Measurements from ENCODE around the gene MAJIN. TPM values are rescaled to one million over a fixed set of nuclear protein-coding genes. Genes with fewer than 3 reads are reported as not detected.

MAJIN gene
- total and polyA plus RNA-seq, 10 of the 15 experiments (the other 5 are each of a cell fraction or from before 2014, with no cell fraction given), result 0.10 TPM; not detected in 9

DNA sequence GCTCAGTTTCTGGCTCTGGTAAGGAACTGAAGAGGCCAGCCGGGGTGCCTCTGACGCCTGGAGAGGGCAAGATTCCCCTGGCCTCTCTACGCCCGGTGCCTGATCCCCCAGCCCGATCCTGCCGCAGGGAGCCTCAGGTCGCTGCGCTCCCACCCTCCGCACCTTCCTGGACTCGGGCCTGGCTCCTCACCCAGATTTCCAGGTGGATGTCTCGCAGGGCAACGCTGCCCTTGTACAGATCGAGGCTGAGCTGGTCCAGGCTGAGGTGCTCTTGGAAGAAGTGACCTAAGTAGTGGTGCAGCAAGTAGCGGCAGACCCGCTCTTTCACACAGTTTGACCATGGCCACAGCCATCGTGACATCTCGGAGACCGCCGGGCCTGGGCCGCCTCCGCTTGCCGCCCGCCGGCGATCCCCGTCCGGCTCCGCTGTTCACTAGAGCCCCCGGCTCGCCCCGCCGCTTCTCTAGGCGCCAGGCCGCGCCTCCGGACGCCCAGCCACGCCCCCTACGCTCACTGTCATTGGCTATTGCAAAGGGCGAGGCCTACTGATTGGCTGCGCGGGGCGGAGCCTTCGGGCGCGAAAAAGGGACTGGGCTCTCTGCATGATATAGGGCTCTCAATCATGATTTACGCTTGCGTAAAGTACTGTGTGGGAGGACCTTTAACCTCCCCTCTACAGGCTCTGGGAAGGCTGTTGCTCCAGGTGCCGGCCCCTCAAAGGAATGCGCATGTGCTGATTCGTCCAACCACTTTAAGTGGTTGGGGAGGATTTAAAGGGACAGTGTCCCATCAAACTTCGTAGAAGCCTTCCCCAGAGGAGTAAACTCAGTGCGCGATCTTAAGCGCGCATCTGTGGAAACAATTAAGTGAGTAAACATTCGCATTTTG, 54.9 kb downstream of the MAJIN start, which contains the start of gene ATG2A (continued):
- TF ChIP-seq, protein P1, sequence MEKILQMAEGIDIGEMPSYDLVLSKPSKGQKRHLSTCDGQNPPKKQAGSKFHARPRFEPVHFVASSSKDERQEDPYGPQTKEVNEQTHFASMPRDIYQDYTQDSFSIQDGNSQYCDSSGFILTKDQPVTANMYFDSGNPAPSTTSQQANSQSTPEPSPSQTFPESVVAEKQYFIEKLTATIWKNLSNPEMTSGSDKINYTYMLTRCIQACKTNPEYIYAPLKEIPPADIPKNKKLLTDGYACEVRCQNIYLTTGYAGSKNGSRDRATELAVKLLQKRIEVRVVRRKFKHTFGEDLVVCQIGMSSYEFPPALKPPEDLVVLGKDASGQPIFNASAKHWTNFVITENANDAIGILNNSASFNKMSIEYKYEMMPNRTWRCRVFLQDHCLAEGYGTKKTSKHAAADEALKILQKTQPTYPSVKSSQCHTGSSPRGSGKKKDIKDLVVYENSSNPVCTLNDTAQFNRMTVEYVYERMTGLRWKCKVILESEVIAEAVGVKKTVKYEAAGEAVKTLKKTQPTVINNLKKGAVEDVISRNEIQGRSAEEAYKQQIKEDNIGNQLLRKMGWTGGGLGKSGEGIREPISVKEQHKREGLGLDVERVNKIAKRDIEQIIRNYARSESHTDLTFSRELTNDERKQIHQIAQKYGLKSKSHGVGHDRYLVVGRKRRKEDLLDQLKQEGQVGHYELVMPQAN (conservative IDR thresholded peaks at IDR 0.05), result peak; percentile 87
- TF ChIP-seq, protein P2, sequence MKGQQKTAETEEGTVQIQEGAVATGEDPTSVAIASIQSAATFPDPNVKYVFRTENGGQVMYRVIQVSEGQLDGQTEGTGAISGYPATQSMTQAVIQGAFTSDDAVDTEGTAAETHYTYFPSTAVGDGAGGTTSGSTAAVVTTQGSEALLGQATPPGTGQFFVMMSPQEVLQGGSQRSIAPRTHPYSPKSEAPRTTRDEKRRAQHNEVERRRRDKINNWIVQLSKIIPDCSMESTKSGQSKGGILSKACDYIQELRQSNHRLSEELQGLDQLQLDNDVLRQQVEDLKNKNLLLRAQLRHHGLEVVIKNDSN (IDR thresholded peaks at IDR 0.05; ENCODE audit: borderline replicate concordance, extremely low read length, insufficient read depth, low read depth, low read length), result no peak
- TF ChIP-seq, protein P3, sequence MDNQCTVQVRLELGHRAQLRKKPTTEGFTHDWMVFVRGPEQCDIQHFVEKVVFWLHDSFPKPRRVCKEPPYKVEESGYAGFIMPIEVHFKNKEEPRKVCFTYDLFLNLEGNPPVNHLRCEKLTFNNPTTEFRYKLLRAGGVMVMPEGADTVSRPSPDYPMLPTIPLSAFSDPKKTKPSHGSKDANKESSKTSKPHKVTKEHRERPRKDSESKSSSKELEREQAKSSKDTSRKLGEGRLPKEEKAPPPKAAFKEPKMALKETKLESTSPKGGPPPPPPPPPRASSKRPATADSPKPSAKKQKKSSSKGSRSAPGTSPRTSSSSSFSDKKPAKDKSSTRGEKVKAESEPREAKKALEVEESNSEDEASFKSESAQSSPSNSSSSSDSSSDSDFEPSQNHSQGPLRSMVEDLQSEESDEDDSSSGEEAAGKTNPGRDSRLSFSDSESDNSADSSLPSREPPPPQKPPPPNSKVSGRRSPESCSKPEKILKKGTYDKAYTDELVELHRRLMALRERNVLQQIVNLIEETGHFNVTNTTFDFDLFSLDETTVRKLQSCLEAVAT (IDR thresholded peaks at IDR 0.05), result no peak; the same call in 1 of the 2 replicates
- TF ChIP-seq YY1 (IDR thresholded peaks at IDR 0.05; ENCODE audit: low read depth, low read length), result peak; percentile 87
- TF ChIP-seq NRF1 (conservative IDR thresholded peaks at IDR 0.05; ENCODE audit: low read depth, low read length), result peak; percentile 49
- no peak for TF ChIP-seq YBX1 (IDR thresholded peaks at IDR 0.05)
- no peak for TF ChIP-seq TCF7 (IDR thresholded peaks at IDR 0.05; ENCODE audit: borderline replicate concordance)
- TF ChIP-seq TBL1XR1 (IDR thresholded peaks at IDR 0.05; ENCODE audit: low read depth, low read length), result no peak
- no peak for TF ChIP-seq FOXK2 (IDR thresholded peaks at IDR 0.05)
- TF ChIP-seq RUNX3 (IDR thresholded peaks at IDR 0.05; ENCODE audit: low read length), result 0 out of 2 replicates have a peak, but pooled peaks have one; percentile 38
- TF ChIP-seq BHLHE40 (IDR thresholded peaks at IDR 0.05; ENCODE audit: borderline replicate concordance in 1 of 2, low read depth in 2 of 2, low read length in 1 of 2), result peak in 1 of 2 experiments; percentile 12; a peak in 2 of 4 replicates
- 0 out of 2 replicates have a peak, but pooled peaks have one; percentile 11 for TF ChIP-seq ZNF24 (IDR thresholded peaks at IDR 0.05)
- TF ChIP-seq PAX8 (IDR thresholded peaks at IDR 0.05), result no peak
- TF ChIP-seq, protein P4, sequence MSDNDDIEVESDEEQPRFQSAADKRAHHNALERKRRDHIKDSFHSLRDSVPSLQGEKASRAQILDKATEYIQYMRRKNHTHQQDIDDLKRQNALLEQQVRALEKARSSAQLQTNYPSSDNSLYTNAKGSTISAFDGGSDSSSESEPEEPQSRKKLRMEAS (IDR thresholded peaks at IDR 0.05; ENCODE audit: low read depth, low read length), result no peak
- TF ChIP-seq NBN (IDR thresholded peaks at IDR 0.05), result no peak
- TF ChIP-seq PML (IDR thresholded peaks at IDR 0.05; ENCODE audit: low read length), result no peak
- no peak for TF ChIP-seq IKZF2 (IDR thresholded peaks at IDR 0.05)
- TF ChIP-seq, protein P5, sequence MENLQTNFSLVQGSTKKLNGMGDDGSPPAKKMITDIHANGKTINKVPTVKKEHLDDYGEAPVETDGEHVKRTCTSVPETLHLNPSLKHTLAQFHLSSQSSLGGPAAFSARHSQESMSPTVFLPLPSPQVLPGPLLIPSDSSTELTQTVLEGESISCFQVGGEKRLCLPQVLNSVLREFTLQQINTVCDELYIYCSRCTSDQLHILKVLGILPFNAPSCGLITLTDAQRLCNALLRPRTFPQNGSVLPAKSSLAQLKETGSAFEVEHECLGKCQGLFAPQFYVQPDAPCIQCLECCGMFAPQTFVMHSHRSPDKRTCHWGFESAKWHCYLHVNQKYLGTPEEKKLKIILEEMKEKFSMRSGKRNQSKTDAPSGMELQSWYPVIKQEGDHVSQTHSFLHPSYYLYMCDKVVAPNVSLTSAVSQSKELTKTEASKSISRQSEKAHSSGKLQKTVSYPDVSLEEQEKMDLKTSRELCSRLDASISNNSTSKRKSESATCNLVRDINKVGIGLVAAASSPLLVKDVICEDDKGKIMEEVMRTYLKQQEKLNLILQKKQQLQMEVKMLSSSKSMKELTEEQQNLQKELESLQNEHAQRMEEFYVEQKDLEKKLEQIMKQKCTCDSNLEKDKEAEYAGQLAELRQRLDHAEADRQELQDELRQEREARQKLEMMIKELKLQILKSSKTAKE (IDR thresholded peaks at IDR 0.05; ENCODE audit: low read depth, poor library complexity, severe bottlenecking), result no peak
- TF ChIP-seq ZNF217 (IDR thresholded peaks at IDR 0.05), result no peak
- no peak for TF ChIP-seq SRF (IDR thresholded peaks at IDR 0.05; ENCODE audit: low read depth in 2 of 2, low read length in 2 of 2)
- peak; percentile 100 for TF ChIP-seq MXI1 (IDR thresholded peaks at IDR 0.05; ENCODE audit: low read depth, low read length)
- peak; percentile 73 for TF ChIP-seq BACH1 (IDR thresholded peaks at IDR 0.05; ENCODE audit: borderline replicate concordance)
- TF ChIP-seq CREM (IDR thresholded peaks at IDR 0.05; ENCODE audit: low read depth), result peak; percentile 22; the same call in 1 of the 2 replicates
- no peak for TF ChIP-seq EZH2 (IDR thresholded peaks at IDR 0.05; ENCODE audit: borderline replicate concordance, control insufficient read depth, low read depth, low read length)
- peak; percentile 85 for TF ChIP-seq POLR2AphosphoS5 (IDR thresholded peaks at IDR 0.05; ENCODE audit: low read length)
